ENCODE data around the gene GNAS. TPM values are rescaled to one million over a fixed set of nuclear protein-coding genes. Genes with fewer than 3 reads are reported as not detected.

The GNAS gene
- total RNA-seq, 3 donors from 2014 or later = 448 to 714 (median 570) TPM

GRCh38 chr20:58907320-58908137, 55.0 kb downstream of the GNAS start:
- Histone ChIP-seq H3K4me1 (peaks cover 0 to 23% of the 10 kb centered on the region in 2 donors), H3K4me3 (peak overlapping the region in 2 of 3 donors; percentile 2 to 29), H3K27me3 (no peaks in the 10 kb centered on the region), H3K9me3 (no peaks in the 10 kb centered on the region), H3K27ac (peak overlapping the region; percentile 82 to 83), H3K36me3 (no peaks in the 10 kb centered on the region)
- intact Hi-C loops (cut with DNase I; ENCODE audit: low total_unique reads) = no loop called here
- peak; percentile 93 to 96 for DNase-seq (ENCODE audit: low spot score in 2 of 2)
- peak; percentile 65 to 83 (median 81) for TF ChIP-seq POLR2AphosphoS5 (IDR thresholded peaks at IDR 0.05)
- no peak for TF ChIP-seq POLR2A (IDR thresholded peaks at IDR 0.05)
- no peak for TF ChIP-seq CTCF (IDR thresholded peaks at IDR 0.05)

- Histone ChIP-seq H3K9me3 (no peaks in the 10 kb centered on the region), H3K27ac (peak overlapping the region; percentile 82 to 83), H3K36me3 (no peaks in the 10 kb centered on the region), H3K4me3 (no peak overlapping the region), H3K27me3 (no peaks in the 10 kb centered on the region), H3K4me1 (peaks cover 0 to 23% of the 10 kb centered on the region in 2 donors)
- no peak for DNase-seq (ENCODE audit: low spot score in 2 of 2)
- intact Hi-C loops (cut with DNase I; ENCODE audit: low total_unique reads) = no loop called here
- TF ChIP-seq POLR2A (IDR thresholded peaks at IDR 0.05) = no peak
- TF ChIP-seq CTCF (IDR thresholded peaks at IDR 0.05) = no peak
- TF ChIP-seq POLR2AphosphoS5 (IDR thresholded peaks at IDR 0.05) = no peak
Measured at GRCh38 chr20:58908221-58908620, 55.7 kb downstream of the GNAS start.

GRCh38 chr20:58908941-58909340, 56.4 kb downstream of the GNAS start:
- Histone ChIP-seq H3K27ac (peak overlapping the region; percentile 8 to 82), H3K4me1 (peaks cover 0 to 23% of the 10 kb centered on the region in 2 donors), H3K27me3 (no peaks in the 10 kb centered on the region), H3K36me3 (no peaks in the 10 kb centered on the region), H3K4me3 (no peak overlapping the region), H3K9me3 (no peaks in the 10 kb centered on the region)
- no peak for TF ChIP-seq POLR2AphosphoS5 (IDR thresholded peaks at IDR 0.05)
- intact Hi-C loops (cut with DNase I; ENCODE audit: low total_unique reads) = no loop called here
- no peak for DNase-seq (ENCODE audit: low spot score in 2 of 2)

- intact Hi-C loops (cut with DNase I; ENCODE audit: low total_unique reads) = no loop called here
- Histone ChIP-seq H3K9me3 (no peaks in the 10 kb centered on the region), H3K27ac (no peak overlapping the region), H3K36me3 (no peaks in the 10 kb centered on the region), H3K27me3 (no peaks in the 10 kb centered on the region), H3K4me1 (peaks cover 0 to 23% of the 10 kb centered on the region in 2 donors), H3K4me3 (no peak overlapping the region)
- DNase-seq (ENCODE audit: low spot score in 2 of 2) = no peak
- TF ChIP-seq POLR2A (IDR thresholded peaks at IDR 0.05) (no peak), POLR2AphosphoS5 (IDR thresholded peaks at IDR 0.05) (no peak), CTCF (IDR thresholded peaks at IDR 0.05) (no peak)
Measured at GRCh38 chr20:58909585-58909984, 57.1 kb downstream of the GNAS start.

GRCh38 chr20:58910473-58910872, 58.0 kb downstream of the GNAS start:
- H3K9me3 ChIP-seq = no peaks in the 10 kb centered on the region
- DNase-seq (ENCODE audit: low spot score in 2 of 2) = no peak
- no peak overlapping the region for H3K4me3 ChIP-seq
- intact Hi-C loops (cut with DNase I; ENCODE audit: low total_unique reads) = no loop called here
- no peaks in the 10 kb centered on the region for H3K36me3 ChIP-seq
- H3K4me1 ChIP-seq = peaks cover 0 to 23% of the 10 kb centered on the region in 2 donors
- no peaks in the 10 kb centered on the region for H3K27me3 ChIP-seq
- TF ChIP-seq POLR2AphosphoS5 (IDR thresholded peaks at IDR 0.05) = no peak
- TF ChIP-seq POLR2A (IDR thresholded peaks at IDR 0.05) = no peak
- no peak for TF ChIP-seq CTCF (IDR thresholded peaks at IDR 0.05)
- no peak overlapping the region for H3K27ac ChIP-seq
